Subcutaneous adipose tissue (tissue), 4 donors: Measurements from ENCODE around the gene CD47. TPM values are rescaled to one million over a fixed set of nuclear protein-coding genes. Genes with fewer than 3 reads are reported as not detected.

Experiments used
- CTCF ChIP-seq: fragments of 450-650 bp; IDR thresholded peaks from one replicate; pipeline ENCODE4 v1.5.1; 2016; ENCODE audit warnings: low read depth, mild to moderate bottlenecking, control low read depth, antibody characterized with exemption, moderate library complexity
- total RNA-seq, 4 donors: library from RNA; depleted of rRNA; stranded (reverse); fragments of >200 nt; gene quantifications; one replicate each; pipeline ENCODE4 v1.1.0, GENCODE V29; 2016

Gene CD47
- total RNA-seq, 4 donors from 2014 or later, result 26.9 to 70.5 (median 53.0) TPM

GRCh38 chr3:108051005-108051404 is 39.8 kb downstream of the CD47 start:
- no peak for TF ChIP-seq CTCF

- TF ChIP-seq CTCF, result no peak
Measured at GRCh38 chr3:108047987-108048386, 42.8 kb downstream of the CD47 start.

GRCh38 chr3:108046247-108046646 is 44.6 kb downstream of the CD47 start:
- no peak for TF ChIP-seq CTCF

- TF ChIP-seq CTCF, result no peak
Measured at GRCh38 chr3:108044699-108045098, 46.1 kb downstream of the CD47 start.

- TF ChIP-seq CTCF, result no peak
Measured at GRCh38 chr3:108042300-108042699, 48.5 kb downstream of the CD47 start.

- no peak for TF ChIP-seq CTCF
Measured at GRCh38 chr3:108041253-108041652, 49.6 kb downstream of the CD47 start.

- TF ChIP-seq CTCF, result no peak
Measured at GRCh38 chr3:108037770-108038169, 53.1 kb downstream of the CD47 start.
